Lung (tissue), 12 donors: ENCODE results near the gene NOX5. TPM values are rescaled to one million over a fixed set of nuclear protein-coding genes. Genes with fewer than 3 reads are reported as not detected.

ENCODE experiments used
- ATAC-seq: fragments of 200-7000 bp; cut with Tn5 transposase; one replicate; pipeline ENCODE4 v1.9.1; 2020; ENCODE audit warnings: moderate number of reproducible peaks; ENCODE audit not compliant: insufficient read depth, low FRiP score
- DNase-seq, 3 donors: peaks; one replicate each; pipeline ENCODE4 v3.0.0-alpha.2; 2013 to 2017
- H3K27ac ChIP-seq, 2 donors: one replicate each; pipeline ENCODE4 v1.5.1; 2013; ENCODE audit warnings: mild to moderate bottlenecking in 2 of 2, moderate library complexity in 2 of 2, control low read depth in 1 of 2, inconsistent platforms in 1 of 2, low read depth in 1 of 2, low read length in 1 of 2
- H3K27me3 ChIP-seq, 3 donors: one replicate each; pipeline ENCODE4 v1.5.1; 2013; ENCODE audit warnings: low read length in 2 of 3; ENCODE audit not compliant: control insufficient read depth in 3 of 3, insufficient read depth in 3 of 3
- H3K36me3 ChIP-seq, 4 donors: one replicate each; pipeline ENCODE4 v1.5.1; 2013; ENCODE audit warnings: low read length in 4 of 4, mild to moderate bottlenecking in 1 of 4, moderate library complexity in 1 of 4; ENCODE audit not compliant: control insufficient read depth in 4 of 4, insufficient read depth in 4 of 4
- H3K4me1 ChIP-seq, 5 donors: one replicate each; pipeline ENCODE4 v1.5.1; 2013; ENCODE audit warnings: low read length in 5 of 5, mild to moderate bottlenecking in 2 of 5, moderate library complexity in 1 of 5; ENCODE audit not compliant: control insufficient read depth in 5 of 5, insufficient read depth in 5 of 5
- H3K4me3 ChIP-seq: one replicate; pipeline ENCODE4 v1.5.1; 2013; ENCODE audit warnings: mild to moderate bottlenecking, control low read depth, moderate library complexity
- H3K9ac ChIP-seq, 2 donors: one replicate each; pipeline ENCODE4 v1.5.1; 2013; ENCODE audit warnings: low read length in 2 of 2, control low read depth in 1 of 2; ENCODE audit not compliant: insufficient read depth in 1 of 2
- H3K9me3 ChIP-seq, 4 donors: one replicate each; pipeline ENCODE4 v1.5.1; 2013; ENCODE audit warnings: low read length in 3 of 4, mild to moderate bottlenecking in 1 of 4, moderate library complexity in 1 of 4; ENCODE audit not compliant: control insufficient read depth in 4 of 4, insufficient read depth in 3 of 4
- CTCF ChIP-seq: IDR thresholded peaks from 2 replicates; pipeline ENCODE4 v1.5.1; 2012; ENCODE audit warnings: mild to moderate bottlenecking; ENCODE audit errors: control extremely low read depth, extremely low read depth
- WGBS, 2 donors: extraction: QIAGEN DNeasy Blood & Tissue Kit; methylation state at CpG; one replicate each; pipeline ENCODE4 v1.1.7; 2013; 5-methylcytosine and 5-hydroxymethylcytosine counted together
- polyA plus RNA-seq, 2 donors: library from polyadenylated mRNA; stranded (reverse); fragments of 200-250 nt; gene quantifications; one replicate each; pipeline ENCODE4 v1.2.1, GENCODE V29; 2013
- total RNA-seq, 2 donors: library from RNA; depleted of rRNA in 1 of 2; stranded (reverse); fragments of >200 nt in 1 of 2; gene quantifications; one replicate each; pipeline ENCODE4 v1.2.1, GENCODE V29; 2014 to 2021
- donor health status: control.
- donor health status: control.
- donor health status: Bipolar disorder and iron deficiency.
- donor health status: healthy.
- donor health status: DM: yes; HTN: yes; CAD: no.

NOX5 gene
- total and polyA plus RNA-seq, 4 donors, result 0.03 to 0.77 (median 0.09) TPM

DNA sequence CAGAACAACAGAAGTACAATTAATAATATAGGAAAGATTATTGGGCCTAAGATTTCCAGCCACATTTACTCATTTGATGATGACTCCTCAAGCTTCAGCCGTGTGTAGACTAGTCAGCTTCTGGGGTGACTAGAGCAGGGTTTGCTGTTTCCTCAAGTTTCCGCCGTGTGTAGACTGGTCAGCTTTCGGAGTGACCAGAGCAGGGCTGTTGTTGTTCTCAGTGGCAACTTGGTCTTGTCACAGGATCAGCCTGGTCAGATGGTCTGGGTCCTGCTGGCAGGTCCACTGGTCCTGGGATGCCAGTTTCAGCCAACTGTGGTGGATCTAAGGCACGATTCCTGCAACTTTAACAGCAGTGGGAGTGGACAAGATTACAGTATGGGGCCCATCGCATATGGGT is 21.8 kb upstream of the NOX5 start:
- WGBS, 2 donors, result 96 to 97% methylated on average over 6 of the region's 6 CpGs
- ATAC-seq, result no peak
- Histone ChIP-seq H3K9me3 (no peaks in the 10 kb centered on the region), H3K9ac (no peak overlapping the region), H3K4me1 (peaks cover 0 to 13% (median 5%) of the 10 kb centered on the region in 5 donors), H3K27ac (no peak overlapping the region), H3K36me3 (no peaks in the 10 kb centered on the region), H3K27me3 (no peaks in the 10 kb centered on the region), H3K4me3 (no peak overlapping the region)
- DNase-seq, result no peak
- TF ChIP-seq CTCF, result no peak

- H3K27me3 ChIP-seq, result no peaks in the 10 kb centered on the region
- DNase-seq (no peak), ATAC-seq (no peak)
- no peaks in the 10 kb centered on the region for H3K9me3 ChIP-seq
- H3K4me3 ChIP-seq, result no peak overlapping the region
- no peak for TF ChIP-seq CTCF
- H3K4me1 ChIP-seq, result peaks cover 0 to 13% (median 5%) of the 10 kb centered on the region in 5 donors
- H3K9ac ChIP-seq, result no peak overlapping the region
- no peaks in the 10 kb centered on the region for H3K36me3 ChIP-seq
- no peak overlapping the region for H3K27ac ChIP-seq
- WGBS, 2 donors, result 94 to 96% methylated on average over 6 of the region's 6 CpGs
Measured at GRCh38 chr15:68993276-68993675, 21.2 kb upstream of the NOX5 start.

DNA sequence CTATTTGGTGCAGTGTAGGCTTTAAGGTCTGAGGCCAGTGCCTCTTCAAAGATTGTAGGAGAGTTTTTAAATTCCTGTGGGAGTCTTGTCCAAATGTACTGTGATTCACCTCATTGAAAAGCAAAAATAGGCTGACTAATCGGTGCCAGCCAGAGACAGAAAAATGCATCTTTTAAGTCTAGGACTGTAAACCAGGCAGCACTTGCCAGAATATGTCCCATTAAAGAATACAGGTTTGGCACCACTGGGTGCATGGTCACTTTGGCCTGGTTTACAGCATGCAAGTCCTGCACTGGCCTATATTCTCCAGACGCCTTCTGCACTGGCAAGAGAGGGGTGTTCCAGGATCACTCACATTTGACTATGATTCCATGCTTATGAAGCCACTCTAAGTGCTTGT is 20.3 kb upstream of the NOX5 start:
- Histone ChIP-seq H3K4me1 (peaks cover 0 to 13% (median 5%) of the 10 kb centered on the region in 5 donors), H3K9ac (no peak overlapping the region), H3K4me3 (no peak overlapping the region), H3K36me3 (no peaks in the 10 kb centered on the region), H3K9me3 (no peaks in the 10 kb centered on the region), H3K27me3 (no peaks in the 10 kb centered on the region), H3K27ac (no peak overlapping the region)
- 90 to 95% methylated on average over 2 of the region's 2 CpGs for WGBS, 2 donors
- TF ChIP-seq CTCF, result no peak
- ATAC-seq, result no peak
- DNase-seq, result no peak
